IPS-18c (cell line): ENCODE measurements around the gene C1QTNF8.

ENCODE experiments used
- H3K4me3 ChIP-seq: 2 replicates; pipeline ENCODE4 v1.7.0; 2013; ENCODE audit warnings: low read depth, mild to moderate bottlenecking, low read length, moderate library complexity; ENCODE audit not compliant: insufficient read depth
- H3K9me3 ChIP-seq: one replicate; pipeline ENCODE4 v1.6.1; 2013; ENCODE audit warnings: mild to moderate bottlenecking, low read length, moderate library complexity; ENCODE audit not compliant: control insufficient read depth, insufficient read depth

Gene C1QTNF8

GRCh38 chr16:1117926-1118325 is 21.9 kb upstream of the C1QTNF8 start:
- Histone ChIP-seq H3K4me3 (no peak overlapping the region), H3K9me3 (peaks cover 5% of the 10 kb centered on the region)

GRCh38 chr16:1117176-1117900 is 21.3 kb upstream of the C1QTNF8 start:
- no peak overlapping the region for H3K4me3 ChIP-seq
- peaks cover 2% of the 10 kb centered on the region for H3K9me3 ChIP-seq

- Histone ChIP-seq H3K9me3 (peaks cover 2% of the 10 kb centered on the region), H3K4me3 (no peak overlapping the region)
These were observed 20.6 kb upstream of the C1QTNF8 start for GRCh38 chr16:1116693-1117077.

GRCh38 chr16:1113889-1114526 is 18.0 kb upstream of the C1QTNF8 start:
- no peak overlapping the region for H3K4me3 ChIP-seq
- peaks cover 2% of the 10 kb centered on the region for H3K9me3 ChIP-seq

- Histone ChIP-seq H3K9me3 (peaks cover 2% of the 10 kb centered on the region), H3K4me3 (no peak overlapping the region)
These were observed 17.4 kb upstream of the C1QTNF8 start for GRCh38 chr16:1113489-1113888.

- Histone ChIP-seq H3K4me3 (no peak overlapping the region), H3K9me3 (peaks cover 2% of the 10 kb centered on the region)
These were observed 16.6 kb upstream of the C1QTNF8 start for GRCh38 chr16:1112506-1113184.

GRCh38 chr16:1109648-1110047 is 13.6 kb upstream of the C1QTNF8 start:
- H3K4me3 ChIP-seq: no peak overlapping the region
- H3K9me3 ChIP-seq: no peaks in the 10 kb centered on the region

- Histone ChIP-seq H3K4me3 (no peak overlapping the region), H3K9me3 (no peaks in the 10 kb centered on the region)
These were observed 12.5 kb upstream of the C1QTNF8 start for GRCh38 chr16:1108299-1109252.

GRCh38 chr16:1107731-1108130 is 11.7 kb upstream of the C1QTNF8 start:
- Histone ChIP-seq H3K9me3 (no peaks in the 10 kb centered on the region), H3K4me3 (no peak overlapping the region)

- Histone ChIP-seq H3K4me3 (no peak overlapping the region), H3K9me3 (no peaks in the 10 kb centered on the region)
These were observed 11.1 kb upstream of the C1QTNF8 start for GRCh38 chr16:1107141-1107540.

GRCh38 chr16:1106659-1107058 is 10.6 kb upstream of the C1QTNF8 start:
- Histone ChIP-seq H3K4me3 (no peak overlapping the region), H3K9me3 (no peaks in the 10 kb centered on the region)

- Histone ChIP-seq H3K4me3 (no peak overlapping the region), H3K9me3 (no peaks in the 10 kb centered on the region)
These were observed 10.0 kb upstream of the C1QTNF8 start for GRCh38 chr16:1105888-1106620.

- Histone ChIP-seq H3K9me3 (no peaks in the 10 kb centered on the region), H3K4me3 (peak overlapping the region; percentile 63; the same call in 1 of the 2 replicates)
These were observed 7.6 kb upstream of the C1QTNF8 start for GRCh38 chr16:1103636-1103980.

- Histone ChIP-seq H3K9me3 (no peaks in the 10 kb centered on the region), H3K4me3 (peak overlapping the region; percentile 63)
These were observed 7.0 kb upstream of the C1QTNF8 start for GRCh38 chr16:1102921-1103635.

- no peaks in the 10 kb centered on the region for H3K9me3 ChIP-seq
- no peak overlapping the region for H3K4me3 ChIP-seq
These were observed 6.3 kb upstream of the C1QTNF8 start for GRCh38 chr16:1102333-1102700.

GRCh38 chr16:1101573-1102332 is 5.7 kb upstream of the C1QTNF8 start:
- no peaks in the 10 kb centered on the region for H3K9me3 ChIP-seq
- H3K4me3 ChIP-seq: no peak overlapping the region
